Measurements from ENCODE around the gene ADCY4.
"Not testable (repeated sequence)": the region's sequence is repeated elsewhere in the genome, so short reads cannot be mapped to it uniquely, and the experiment has no call there.

The ADCY4 gene

DNA sequence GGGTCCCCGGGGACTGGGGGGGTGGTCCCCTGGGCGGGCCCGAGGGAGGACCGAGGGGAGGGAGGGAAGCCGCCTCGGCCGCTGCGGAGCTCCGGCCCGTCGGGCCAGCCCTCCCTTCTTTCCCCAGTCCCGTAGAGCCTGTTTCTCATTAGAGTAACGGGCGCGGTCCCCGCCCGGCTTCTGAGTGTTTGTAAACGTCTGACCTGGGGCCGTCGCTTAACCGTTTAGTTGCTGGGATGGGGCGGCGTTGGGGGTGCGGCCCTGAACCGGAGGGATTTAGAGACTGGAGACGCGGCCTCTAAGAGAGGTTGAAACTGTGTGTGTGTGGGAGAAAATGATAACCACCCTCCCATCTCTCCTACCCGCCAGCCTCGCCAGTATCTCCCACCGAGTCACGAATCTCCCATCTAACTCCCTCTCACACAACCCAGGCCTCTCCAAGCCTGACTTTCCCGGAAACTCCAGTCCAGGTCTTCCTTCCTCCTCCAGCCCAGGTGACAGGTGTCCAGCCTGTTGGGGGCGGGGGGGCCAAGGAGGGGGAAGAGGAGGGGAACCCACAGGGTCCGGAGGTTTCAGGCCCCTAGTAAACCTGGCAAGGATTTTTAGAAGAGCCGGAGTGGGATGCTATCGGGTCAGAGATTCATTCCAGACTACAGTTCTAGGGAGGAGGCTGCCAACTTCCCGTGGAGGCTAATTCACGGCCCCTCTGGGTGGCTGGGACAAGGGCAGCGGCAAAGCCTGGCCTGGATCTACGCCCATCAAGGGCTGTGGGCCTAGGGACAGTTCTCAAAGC is 32.0 kb upstream of the ADCY4 start:
- DNase-seq = peak; percentile 93

DNA sequence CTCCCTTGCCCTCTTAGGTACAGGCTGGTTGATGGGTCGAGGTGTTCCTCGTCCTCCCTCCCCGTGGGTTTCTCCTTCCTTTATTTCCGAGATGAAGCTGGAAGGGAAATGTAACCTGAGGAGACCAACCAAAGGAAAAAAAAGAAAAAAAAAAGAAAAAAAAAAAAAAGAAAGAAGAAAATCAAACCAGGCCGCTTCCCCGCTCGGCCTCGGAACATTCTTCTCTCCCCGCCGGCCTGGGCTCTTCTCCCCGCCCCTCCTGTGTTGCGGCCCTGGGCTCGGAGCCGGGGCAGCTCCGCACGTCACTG is 31.5 kb upstream of the ADCY4 start:
- DNase-seq = no peak

DNA sequence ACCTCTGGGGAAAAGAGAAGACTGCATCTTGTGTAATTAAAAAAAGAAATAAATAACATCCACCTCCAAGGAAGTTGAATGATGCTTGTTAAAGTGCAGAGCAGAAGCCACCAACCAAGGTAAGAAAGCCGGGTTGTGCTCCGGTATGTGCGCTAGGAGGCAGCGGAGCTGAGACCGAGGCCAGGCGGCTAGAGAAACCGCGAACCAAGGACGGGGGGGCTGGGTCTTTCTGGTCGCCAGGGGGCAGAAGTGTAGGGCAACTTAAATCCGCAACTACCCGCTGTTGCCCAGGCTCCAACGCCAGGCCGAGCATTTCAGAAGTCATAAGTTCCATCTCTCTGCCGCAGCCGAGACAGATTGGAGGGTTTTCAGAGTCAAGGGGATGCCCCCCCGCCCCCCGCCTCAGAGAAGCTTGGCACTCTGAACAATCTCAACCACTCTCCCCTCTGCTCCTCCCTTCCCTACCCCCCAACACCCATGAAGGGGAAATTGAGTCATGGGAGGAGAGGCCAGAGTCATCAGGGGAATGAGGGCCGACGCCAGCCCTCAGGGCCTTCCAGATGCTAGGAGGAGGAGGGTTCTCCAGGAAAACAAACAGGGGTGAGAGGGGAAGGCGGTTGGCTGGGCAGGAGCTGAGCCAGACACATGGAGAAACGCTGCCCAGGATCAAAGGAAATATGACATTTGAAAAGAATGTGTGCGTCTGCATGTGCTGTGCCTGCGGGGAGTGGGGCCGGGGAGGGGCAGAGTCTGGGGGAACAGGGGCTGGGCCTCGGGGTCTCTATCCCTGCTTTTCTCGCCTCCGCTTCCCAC is 30.9 kb upstream of the ADCY4 start:
- peak; percentile 56 for DNase-seq

DNA sequence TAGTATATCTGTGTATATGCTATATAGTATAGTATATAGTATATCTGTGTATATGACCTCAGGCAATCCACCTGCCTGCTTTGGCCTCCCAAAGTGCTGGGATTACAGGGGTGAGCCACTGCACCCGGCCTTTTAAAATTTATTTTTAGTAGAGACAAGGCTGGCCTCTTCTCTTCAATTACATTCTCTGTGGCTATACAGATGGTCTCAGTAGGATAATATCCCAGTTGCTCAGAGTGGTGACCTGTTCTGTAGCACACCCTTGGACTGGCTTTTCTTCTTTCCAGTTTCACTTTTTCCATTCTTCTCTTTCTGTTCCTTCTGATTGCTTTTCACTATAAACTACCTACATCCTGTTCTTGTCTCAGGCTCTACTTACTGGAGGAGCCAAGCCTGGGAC is 30.0 kb upstream of the ADCY4 start:
- no peak for DNase-seq

DNA sequence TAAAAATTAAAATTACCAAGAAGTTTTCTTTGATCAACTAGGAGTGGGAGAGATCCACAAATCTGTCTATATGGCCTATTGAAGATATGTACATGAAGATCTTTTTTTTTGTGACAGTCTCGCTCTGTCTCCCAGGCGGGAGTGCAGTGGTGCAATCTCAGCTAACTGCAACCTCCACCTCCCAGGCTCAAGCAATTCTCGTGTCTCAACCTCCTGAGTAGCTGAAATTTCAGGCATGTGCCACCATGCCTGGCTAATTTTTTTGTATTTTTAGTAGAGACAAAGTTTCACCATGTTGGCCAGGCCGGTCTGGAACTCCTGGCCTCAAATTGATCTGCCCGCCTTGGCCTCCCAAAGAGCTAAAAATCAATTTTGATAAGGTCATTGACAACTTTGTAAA is 28.5 kb upstream of the ADCY4 start:
- DNase-seq = no peak

DNA sequence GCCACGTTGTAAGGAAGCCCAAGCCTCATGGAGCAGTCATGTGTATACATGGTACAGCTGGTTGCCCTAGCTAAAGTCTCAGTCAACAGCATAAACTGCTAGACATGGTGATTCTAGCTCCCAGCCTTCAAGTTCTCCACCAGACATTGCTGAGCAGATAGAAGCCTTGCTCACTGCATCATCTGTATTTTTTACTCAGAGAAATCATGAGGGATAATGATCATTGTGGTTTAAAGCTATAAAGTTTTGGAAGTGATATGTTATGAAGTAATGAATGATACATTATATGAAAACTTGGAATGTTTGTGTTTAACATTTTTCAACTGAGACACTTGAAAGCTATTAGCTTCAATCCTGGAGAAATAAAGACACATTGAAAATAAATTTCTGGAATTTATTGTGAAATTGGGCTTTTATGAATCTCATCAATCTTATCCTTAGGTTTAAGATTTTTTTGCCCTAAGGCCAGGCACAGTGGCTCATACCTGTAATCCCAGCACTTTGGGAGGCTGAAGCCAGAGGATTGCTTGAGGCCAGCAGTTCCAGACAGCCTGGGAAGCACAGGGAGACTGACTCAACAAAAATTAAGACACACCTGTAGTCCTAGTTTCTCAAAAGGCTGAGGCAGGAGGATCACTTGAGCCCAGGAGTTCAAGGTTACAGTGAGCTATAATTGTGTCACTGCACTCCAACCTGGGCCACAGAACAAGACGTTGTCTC is 27.5 kb upstream of the ADCY4 start:
- no peak for DNase-seq

DNA sequence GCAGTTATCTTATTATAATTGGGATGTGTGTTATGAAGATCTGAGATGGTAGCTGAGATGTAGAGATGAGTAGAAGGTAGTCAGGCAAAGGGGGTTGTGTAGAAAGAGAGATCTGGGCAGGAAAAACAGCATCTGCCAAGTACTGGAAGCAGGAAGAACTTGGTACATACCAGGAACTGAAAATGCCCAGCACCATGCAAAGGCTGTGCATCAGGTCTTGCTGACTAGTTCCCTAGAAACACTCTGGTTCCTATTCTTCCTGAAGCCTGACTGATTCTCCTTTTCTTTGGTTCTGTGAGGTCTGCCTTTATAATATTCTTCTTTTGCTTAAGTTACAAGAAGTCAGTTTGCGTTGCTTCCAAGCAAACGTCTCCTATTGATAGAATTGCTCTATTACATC is 26.5 kb upstream of the ADCY4 start:
- DNase-seq = no peak

DNA sequence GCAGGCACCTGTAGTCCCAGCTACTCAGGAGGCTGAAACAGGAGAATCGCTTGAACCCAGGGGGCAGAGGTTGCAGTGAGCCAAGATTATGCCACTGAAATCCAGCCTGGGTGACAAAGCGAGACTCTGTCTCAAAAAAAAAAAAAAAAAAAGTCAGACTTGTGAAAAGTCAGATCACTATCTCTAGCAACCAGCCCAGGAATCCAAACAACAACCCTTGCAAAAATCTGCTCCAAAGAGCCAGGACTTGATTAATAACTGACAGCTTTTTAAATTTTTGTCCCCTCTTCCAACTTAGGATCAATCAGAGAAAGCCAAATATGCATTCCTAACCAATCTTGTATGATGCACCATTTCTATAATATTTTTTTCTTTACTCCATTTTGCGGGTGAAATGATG is 25.4 kb upstream of the ADCY4 start:
- no peak for DNase-seq

DNA sequence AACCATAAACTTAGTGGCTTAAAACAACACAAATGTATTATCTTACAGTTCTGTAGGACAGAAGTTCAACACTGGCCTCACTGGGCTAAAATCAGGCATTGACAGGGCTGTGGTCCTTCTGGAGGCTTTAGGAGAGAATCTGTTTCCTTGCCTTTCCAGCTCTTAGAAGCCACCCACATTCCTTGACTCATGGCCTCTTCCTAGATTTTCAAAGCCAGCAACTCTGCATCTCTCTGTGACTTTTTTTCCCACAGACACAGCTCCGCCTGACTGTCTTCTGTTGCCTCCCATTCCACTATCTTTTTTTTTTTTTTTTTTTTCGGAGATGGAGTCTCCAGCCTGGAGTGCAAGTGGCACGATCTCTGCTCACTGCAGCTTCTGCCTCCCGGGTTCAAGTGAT is 21.3 kb upstream of the ADCY4 start:
- no peak for DNase-seq

DNA sequence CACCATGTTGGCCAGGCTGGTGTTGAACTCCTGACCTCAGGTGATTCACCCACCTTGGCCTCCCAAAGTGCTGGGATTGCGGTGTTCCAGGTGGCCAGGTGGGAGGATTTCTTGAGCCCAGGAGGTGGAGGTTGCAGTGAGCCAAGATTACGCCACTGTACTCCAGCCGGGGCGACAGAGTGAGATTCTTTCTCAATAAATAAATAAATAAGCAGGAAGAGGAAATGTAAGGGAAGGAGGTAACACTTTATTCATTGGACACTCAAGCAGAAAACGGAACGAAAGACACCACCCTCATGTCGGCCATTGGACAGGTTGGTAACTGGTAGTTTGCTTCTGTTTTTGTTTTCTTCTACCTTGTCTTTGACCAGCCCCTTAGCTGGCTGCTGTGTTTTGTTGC is 20.1 kb upstream of the ADCY4 start:
- no peak for DNase-seq

DNA sequence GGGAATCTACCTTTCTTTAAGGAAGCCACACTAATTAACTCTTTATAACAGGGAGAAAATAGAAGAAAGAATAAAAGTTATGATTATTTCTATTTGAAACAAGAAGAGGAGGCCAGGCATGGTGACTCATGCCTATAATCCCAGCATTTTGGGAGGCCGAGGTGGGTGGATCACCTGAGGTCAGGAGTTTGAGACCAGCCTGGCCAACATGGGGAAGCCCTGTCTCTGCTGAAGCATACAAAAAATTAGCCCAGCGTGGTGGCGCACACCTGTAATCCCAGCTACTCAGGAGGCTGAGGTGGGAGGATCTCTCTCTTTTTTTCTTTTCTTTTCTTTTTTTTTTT is 19.6 kb upstream of the ADCY4 start:
- not testable (repeated sequence) for DNase-seq

DNA sequence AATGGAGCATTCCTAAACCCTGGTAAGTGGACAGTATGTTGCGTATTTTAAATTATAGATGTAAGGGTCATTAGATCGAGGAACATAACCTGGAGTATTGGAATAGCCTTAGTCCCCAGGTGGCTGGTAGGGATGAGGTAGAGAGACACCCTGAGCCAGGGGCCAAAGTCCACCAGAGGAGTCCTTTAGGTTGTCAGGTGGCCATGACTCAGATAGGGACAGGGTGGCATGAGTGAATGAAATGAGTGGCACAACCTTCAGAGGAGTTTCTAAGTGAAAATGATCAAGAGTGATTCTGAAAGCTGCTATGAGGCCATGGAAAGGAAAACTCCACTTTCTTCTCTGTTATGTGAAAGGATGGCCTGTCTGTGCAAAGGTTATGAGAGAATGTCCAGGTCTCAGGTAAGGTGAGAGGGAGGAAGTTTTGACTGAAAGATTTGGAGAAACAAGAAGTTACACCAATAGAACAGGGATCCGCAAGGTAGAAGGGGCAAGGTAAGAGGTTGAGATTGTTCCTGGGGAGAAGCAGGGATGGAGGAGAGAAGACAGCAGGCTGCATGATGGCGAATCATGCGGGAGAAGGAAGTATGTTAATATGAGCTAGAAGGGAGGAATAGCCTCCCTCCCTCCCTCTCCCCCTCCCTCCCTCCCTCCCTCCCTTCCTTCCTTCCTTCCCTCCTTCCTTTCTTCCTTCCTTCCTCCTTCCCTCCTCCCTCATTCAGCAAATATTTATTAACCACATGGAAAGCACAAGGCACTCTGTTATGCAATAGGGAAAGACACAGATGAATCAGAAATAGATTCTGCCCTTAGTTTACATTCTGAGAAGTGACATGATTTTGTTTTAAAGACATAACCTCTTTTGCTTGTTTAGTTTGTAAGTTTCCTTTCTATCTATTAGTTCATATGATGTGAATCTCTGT is 18.9 kb upstream of the ADCY4 start:
- DNase-seq = no peak

DNA sequence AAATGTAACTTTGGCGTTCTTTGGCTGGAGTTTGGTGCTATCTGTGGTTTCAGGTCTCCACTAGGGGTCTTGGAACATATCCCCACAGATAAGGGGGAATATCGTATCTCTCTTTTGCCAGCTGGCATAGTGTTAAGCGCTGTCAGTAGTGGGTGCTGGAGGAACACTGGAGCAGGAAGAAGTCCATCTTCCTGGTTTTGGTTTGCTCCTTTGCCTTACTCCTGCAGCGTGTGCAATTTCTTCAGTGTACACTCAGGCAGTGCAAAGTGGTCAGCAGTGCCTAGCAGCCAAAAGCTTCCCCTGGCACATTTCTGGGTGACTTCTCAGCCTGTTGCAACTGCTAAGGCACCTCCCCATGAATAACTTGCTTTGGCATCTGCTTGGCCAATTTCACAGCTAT is 16.6 kb upstream of the ADCY4 start:
- no peak for DNase-seq

DNA sequence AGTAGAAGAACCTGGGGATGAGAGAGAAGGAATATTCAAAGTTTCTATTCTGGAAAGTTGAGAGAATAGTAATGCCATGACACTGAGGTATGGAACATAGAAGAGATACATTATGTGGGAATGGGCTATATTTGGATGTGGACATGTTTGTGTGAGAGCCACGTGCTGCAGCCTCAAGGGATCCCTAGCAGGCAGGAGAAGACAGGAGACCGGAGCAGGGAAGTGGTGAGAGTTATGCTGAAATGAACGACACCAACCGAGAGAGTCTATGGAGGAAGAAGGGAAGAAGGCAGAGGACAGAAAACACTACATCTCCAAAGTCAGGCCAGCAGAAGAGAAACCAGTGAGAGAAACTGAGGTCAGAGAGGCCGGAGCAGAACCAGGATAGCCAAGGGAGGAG is 14.9 kb upstream of the ADCY4 start:
- DNase-seq = no peak

DNA sequence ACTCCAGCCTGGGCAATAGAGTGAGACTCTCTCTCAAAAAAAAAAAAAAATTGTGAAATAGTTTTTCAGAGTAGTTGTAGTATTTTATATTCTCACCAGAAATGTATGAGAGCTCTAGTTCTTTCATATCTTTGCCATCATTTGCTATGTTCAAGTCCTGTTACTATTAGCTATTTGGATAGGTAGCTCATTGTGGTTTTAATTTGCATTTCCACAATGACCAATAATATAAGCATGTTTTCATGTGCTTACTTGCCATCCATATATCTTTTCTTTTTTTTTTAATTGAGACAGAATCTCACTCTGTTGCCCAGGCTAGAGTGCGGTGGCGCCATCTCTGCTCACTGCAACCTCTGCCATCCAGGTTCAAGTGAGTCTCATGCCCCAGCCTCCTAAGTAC is 13.3 kb upstream of the ADCY4 start:
- no peak for DNase-seq

DNA sequence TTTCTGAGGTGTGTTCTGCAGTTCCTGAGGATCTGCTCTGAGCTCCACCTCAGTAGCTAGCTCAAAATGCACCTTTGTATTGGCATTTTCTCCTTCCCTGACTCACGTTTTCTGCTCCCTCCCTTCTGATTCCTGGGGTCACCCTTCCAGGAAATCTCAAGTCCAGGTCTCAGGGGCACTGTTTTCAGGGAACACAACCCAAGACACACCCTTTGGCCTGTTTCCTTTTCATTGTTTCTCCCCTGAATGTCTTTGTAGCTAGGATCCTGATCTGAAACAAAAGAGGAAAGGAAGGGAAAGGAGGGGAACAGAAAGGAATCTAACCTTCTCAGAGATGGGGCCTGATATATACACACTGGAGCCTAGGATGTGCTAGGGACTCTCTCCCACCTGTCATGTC is 12.3 kb upstream of the ADCY4 start:
- no peak for DNase-seq

DNA sequence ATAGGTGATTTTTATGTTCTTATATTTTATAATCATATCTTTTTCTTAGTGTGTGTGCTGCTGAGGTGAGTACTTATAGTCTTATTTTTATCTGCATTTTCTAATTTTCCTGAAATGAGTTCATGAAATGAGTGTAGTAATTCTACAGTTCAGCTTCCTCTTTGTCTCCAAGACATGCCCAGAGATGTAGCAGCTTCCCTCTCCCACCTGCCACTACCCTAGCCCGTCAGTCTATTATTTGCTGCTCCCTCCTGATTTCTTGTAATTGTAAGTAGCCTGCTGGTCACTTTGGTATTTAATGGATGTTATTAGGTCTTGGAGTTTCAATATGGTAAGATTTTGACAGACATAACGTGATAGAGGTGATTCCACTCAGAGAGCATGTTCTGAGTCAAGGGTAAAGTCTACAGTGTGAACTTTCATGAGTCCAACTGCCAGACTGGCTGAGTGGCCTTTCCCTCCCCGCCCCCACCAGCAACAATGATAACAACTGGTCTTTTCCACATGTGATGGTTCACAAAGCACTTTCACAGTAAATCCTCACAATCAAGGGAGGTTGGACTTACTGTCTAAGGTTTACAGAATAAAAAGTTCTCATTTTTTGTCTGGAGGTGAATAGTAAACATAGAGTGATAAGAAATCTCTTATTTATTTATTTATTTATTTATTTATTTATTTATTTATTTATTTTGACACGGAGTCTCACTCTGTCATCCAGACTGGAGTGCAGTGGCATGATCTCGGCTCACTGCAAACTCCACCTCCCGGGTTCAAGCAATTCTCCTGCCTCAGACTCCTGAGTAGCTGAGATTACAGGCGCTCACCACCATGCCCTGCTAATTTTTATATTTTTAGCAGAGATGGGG is 9.2 kb upstream of the ADCY4 start:
- no peak for DNase-seq

DNA sequence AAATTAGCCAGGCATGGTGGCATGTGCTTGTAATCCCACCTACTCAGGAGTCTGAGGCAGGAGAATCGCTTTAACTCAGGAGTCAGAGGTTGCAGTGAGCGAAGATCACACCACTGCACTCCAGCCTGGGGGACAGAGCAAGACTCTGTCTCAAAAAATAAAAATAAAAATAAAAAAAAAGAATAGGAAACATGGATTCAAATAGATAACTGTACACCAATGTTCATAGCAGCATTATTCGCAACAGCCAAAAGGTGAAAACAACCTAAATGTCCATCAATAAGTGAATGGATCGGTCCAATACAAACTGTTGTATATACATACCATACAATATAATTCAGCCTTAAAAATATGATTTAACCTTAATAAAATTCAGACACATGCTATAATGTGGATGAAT is 8.0 kb upstream of the ADCY4 start:
- DNase-seq = no peak

DNA sequence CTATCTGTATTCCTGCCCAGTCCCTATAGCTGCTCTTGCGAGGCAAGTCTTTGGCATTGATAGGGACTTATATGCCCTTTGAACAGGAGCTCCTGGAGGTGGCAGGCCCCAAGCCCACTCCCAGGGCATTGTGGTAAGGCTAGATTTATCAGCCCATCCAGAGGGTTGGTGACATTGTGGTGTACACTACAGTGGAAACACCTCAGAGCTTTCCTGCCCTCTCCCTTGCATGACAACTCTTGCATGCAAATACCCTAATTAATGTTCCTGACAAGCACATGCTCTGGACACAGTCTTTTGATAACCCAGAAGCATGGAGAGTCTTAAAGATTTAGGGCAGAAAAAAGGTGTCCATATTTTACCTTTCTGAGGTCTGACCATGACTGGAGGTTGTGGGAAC is 5.7 kb upstream of the ADCY4 start:
- no peak for DNase-seq

DNA sequence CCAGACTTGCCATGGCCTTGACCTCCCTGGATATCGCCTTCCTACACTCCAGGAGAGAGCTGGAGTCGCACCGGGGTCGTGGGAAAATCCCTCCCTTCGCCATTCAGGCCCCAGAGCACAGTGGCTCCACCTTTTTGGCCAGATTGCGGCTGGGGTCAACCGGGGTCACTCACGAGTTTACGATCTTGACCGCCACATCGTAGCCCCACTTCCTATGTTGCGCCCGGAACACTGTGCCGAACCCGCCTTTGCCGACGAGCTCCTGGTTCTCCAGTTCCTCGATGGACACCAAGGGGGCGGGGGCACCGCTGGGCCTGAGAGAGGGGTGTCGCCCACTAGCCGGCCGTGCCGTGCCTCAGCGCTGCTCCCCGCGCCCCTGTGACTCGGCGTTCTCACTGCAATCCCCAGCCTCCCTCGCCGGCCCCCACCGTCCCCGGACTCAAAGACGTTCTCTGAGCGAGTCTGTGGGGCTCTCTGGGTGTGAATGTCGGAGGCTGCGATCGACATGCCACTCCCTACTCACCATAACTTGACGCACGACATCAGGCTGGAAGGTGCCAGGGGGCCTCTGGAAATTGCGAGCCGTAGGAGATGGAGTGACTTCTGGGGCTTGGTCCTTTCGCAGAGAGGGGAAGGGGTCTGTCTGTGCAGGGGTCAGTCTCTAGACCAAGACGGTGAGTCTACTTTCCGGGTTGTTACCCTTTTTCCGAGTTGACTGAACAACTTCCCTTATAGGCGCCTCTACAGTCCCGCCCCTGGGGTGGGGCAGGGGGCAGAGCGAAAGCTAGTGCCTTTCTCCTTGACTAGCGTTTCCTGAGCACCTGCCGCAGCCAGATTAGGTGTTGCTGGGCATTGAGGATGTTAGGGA is 4.6 kb upstream of the ADCY4 start, which contains the start of gene RIPK3:
RIPK3 (minus strand) TSS at position 708 of the 868 bp plus-strand sequence; CDS start at position 543, 165 bp downstream.
- peak; percentile 41 for DNase-seq

DNA sequence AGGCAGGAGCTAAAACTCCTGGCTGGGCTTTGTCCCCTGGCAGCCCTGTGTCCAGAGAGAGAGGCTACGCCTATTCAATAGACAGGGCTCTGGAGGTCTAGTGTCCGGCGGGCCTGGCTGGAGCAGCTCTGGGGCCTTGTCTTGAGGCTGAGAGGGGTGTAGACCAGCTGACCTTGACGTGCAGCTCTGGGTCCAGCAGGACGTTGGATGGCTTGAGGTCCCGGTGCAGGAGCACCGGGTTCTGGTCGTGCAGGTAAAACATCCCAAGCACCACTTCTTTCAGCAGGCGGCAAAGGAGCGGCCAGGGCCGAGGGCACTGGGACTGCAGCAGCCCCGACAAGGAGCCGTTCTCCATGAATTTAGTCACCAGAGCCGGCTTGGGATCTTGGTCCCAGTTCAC is 4.0 kb upstream of the ADCY4 start:
- no peak for DNase-seq
